SK-N-SH (cell line): ENCODE measurements around the gene PLOD1. TPM values are rescaled to one million over a fixed set of nuclear protein-coding genes. Genes with fewer than 3 reads are reported as not detected.

ENCODE experiments used
- CTCF ChIA-PET: fragments of 300-600, 350-600 bp; formaldehyde crosslinking; extraction: SDS; loops from one replicate; lab custom pipeline; 2021; lab: Yijun Ruan, JAX
- POLR2A ChIA-PET: fragments of 350-600 bp; sonication (Branson Sonifier 250); formaldehyde crosslinking; extraction: SDS; loops from one replicate; lab custom pipeline; 2020; ENCODE audit warnings: antibody characterized with exemption, inconsistent platforms; lab: Yijun Ruan, JAX
- DNase-seq: peaks from one replicate; pipeline ENCODE4 v3.0.0; 2012
- H2AFZ ChIP-seq: fragments of 200-600 bp; sonication (generic); 2 replicates; pipeline ENCODE4 v1.8.1; 2016; ENCODE audit warnings: antibody characterized with exemption, mild to moderate bottlenecking, low read depth
- H3F3A ChIP-seq: fragments of 200-600 bp; sonication (generic); replicated peaks from 2 replicates; pipeline ENCODE3; 2016; ENCODE audit warnings: antibody characterized with exemption, mild to moderate bottlenecking; ENCODE audit not compliant: insufficient read depth
- H3K27ac ChIP-seq, 2 experiments: fragments of 200-500 bp in 1 of 2; fragments of 200-600 bp in 1 of 2; sonication (Bioruptor generic) in 1 of 2; sonication (generic), shearing (Covaris generic) in 1 of 2; 2 replicates each; pipeline versions ENCODE4 v1.5.1 to v1.6.1; 2014 to 2016; ENCODE audit warnings: low read depth in 2 of 2, inconsistent platforms in 1 of 2, low read length in 1 of 2, mild to moderate bottlenecking in 1 of 2, mixed read lengths in 1 of 2
- H3K27me3 ChIP-seq: fragments of 200-600 bp; sonication (generic), shearing (Covaris generic); 2 replicates; pipeline ENCODE4 v1.6.1; 2016; ENCODE audit warnings: mixed run types; ENCODE audit not compliant: insufficient read depth
- H3K36me3 ChIP-seq, 2 experiments: fragments of 200-500 bp in 1 of 2; fragments of 200-600 bp in 1 of 2; sonication (Bioruptor generic) in 1 of 2; sonication (generic) in 1 of 2; replicated peaks in 1 of 2; 2 replicates each; pipeline versions ENCODE3 to v1.5.1; 2014 to 2016; ENCODE audit warnings: low read length in 1 of 2, mild to moderate bottlenecking in 1 of 2; ENCODE audit not compliant: insufficient read depth in 2 of 2, control insufficient read depth in 1 of 2
- H3K4me1 ChIP-seq, 2 experiments: fragments of 200-500 bp in 1 of 2; fragments of 200-600 bp in 1 of 2; sonication (Bioruptor generic) in 1 of 2; sonication (generic), shearing (Covaris generic) in 1 of 2; 2 replicates each; pipeline versions ENCODE4 v1.5.1 to v1.6.1; 2014 to 2016; ENCODE audit warnings: low read depth in 1 of 2, low read length in 1 of 2, mixed run types in 1 of 2; ENCODE audit not compliant: insufficient read depth in 2 of 2, control insufficient read depth in 1 of 2
- H3K4me2 ChIP-seq: fragments of 200-600 bp; sonication (generic), shearing (Covaris generic); 2 replicates; pipeline ENCODE4 v1.6.1; 2017; ENCODE audit warnings: mixed run types
- H3K4me3 ChIP-seq, 2 experiments: fragments of 200-500 bp in 1 of 2; fragments of 200-600 bp in 1 of 2; sonication (Bioruptor generic) in 1 of 2; sonication (generic), shearing (Covaris generic) in 1 of 2; 2 replicates each; pipeline versions ENCODE4 v1.5.1 to v1.8.1; 2014 to 2016; ENCODE audit warnings: low read depth in 2 of 2, inconsistent platforms in 1 of 2, low read length in 1 of 2, mild to moderate bottlenecking in 1 of 2, mixed read lengths in 1 of 2, moderate library complexity in 1 of 2
- H3K79me2 ChIP-seq: fragments of 200-600 bp; sonication (generic); 2 replicates; pipeline ENCODE4 v1.8.1; 2017; ENCODE audit warnings: mild to moderate bottlenecking; ENCODE audit not compliant: insufficient read depth
- H3K9ac ChIP-seq: fragments of 200-600 bp; sonication (generic); 2 replicates; pipeline ENCODE4 v1.6.1; 2017; ENCODE audit warnings: mixed run types
- H3K9me2 ChIP-seq: fragments of 200-600 bp; sonication (generic); 2 replicates; pipeline ENCODE4 v1.6.1; 2017; ENCODE audit warnings: mixed run types
- H3K9me3 ChIP-seq: fragments of 200-600 bp; sonication (generic); 2 replicates; pipeline ENCODE4 v1.6.1; 2017; ENCODE audit warnings: mixed run types, mild to moderate bottlenecking, moderate library complexity
- H4K20me1 ChIP-seq: fragments of 200-600 bp; sonication (generic); 2 replicates; pipeline ENCODE4 v1.6.1; 2017; ENCODE audit warnings: mild to moderate bottlenecking, mixed run types; ENCODE audit not compliant: insufficient read depth
- CHD2 ChIP-seq: fragments of 150-350 bp; IDR thresholded peaks from 2 replicates; pipeline ENCODE4 v1.6.1; 2018; ENCODE audit warnings: low read length; ENCODE audit not compliant: partially characterized antibody
- EZH2phosphoT487 ChIP-seq: fragments of 200-600 bp; sonication (generic); IDR thresholded peaks from 2 replicates; pipeline ENCODE4 v1.6.1; 2017; ENCODE audit warnings: low read depth, mixed run types, mild to moderate bottlenecking, antibody characterized with exemption, moderate library complexity, borderline replicate concordance
- GABPA ChIP-seq: IDR thresholded peaks from 2 replicates; pipeline ENCODE4 v1.4.0; 2012; ENCODE audit warnings: low read depth, mild to moderate bottlenecking
- GATA2 ChIP-seq: sonication (generic); formaldehyde crosslinking; IDR thresholded peaks from 2 replicates; pipeline ENCODE4 v1.5.0; 2020; ENCODE audit warnings: mild to moderate bottlenecking, missing genetic modification reagents
- JUND ChIP-seq: IDR thresholded peaks from 2 replicates; pipeline ENCODE4 v1.4.0; 2012
- NFIC ChIP-seq: IDR thresholded peaks from 2 replicates; pipeline ENCODE4 v1.4.0; 2012; ENCODE audit warnings: borderline replicate concordance
- NRF1 ChIP-seq: IDR thresholded peaks from 2 replicates; pipeline ENCODE4 v1.6.1; 2012; ENCODE audit warnings: low read depth, mild to moderate bottlenecking, low read length
- PBX3 ChIP-seq: IDR thresholded peaks from 2 replicates; pipeline ENCODE4; 2012
- POLR2AphosphoS5 ChIP-seq: IDR thresholded peaks from 2 replicates; pipeline ENCODE4 v1.6.1; 2012; ENCODE audit warnings: low read depth, low read length
- RAD21 ChIP-seq: IDR thresholded peaks from 2 replicates; pipeline ENCODE4 v1.6.1; 2012; ENCODE audit warnings: mild to moderate bottlenecking, low read length
- RXRA ChIP-seq: IDR thresholded peaks from 2 replicates; pipeline ENCODE4 v1.4.0; 2012; ENCODE audit warnings: low read depth, mild to moderate bottlenecking, borderline replicate concordance
- SMC3 ChIP-seq: IDR thresholded peaks from 2 replicates; pipeline ENCODE4 v1.6.1; 2012; ENCODE audit warnings: low read depth, low read length, improper control_type of control experiment
- TAF1 ChIP-seq: IDR thresholded peaks from 2 replicates; pipeline ENCODE4 v1.6.1; 2012; ENCODE audit warnings: low read depth, mild to moderate bottlenecking, low read length, moderate library complexity, borderline replicate concordance
- TCF12 ChIP-seq: IDR thresholded peaks from 2 replicates; pipeline ENCODE4 v1.4.0; 2012
- USF2 ChIP-seq: fragments of 150-350 bp; IDR thresholded peaks from 2 replicates; pipeline ENCODE4 v1.6.1; 2017; ENCODE audit warnings: antibody characterized with exemption, low read length, low read depth, borderline replicate concordance
- YY1 ChIP-seq: IDR thresholded peaks from 2 replicates; pipeline ENCODE4 v1.4.0; 2012; ENCODE audit warnings: low read depth, mild to moderate bottlenecking
- WGBS: methylation state at CpG from one replicate; pipeline ENCODE4 v1.1.6; 2017; ENCODE audit warnings: low lambda C conversion rate; 5-methylcytosine and 5-hydroxymethylcytosine counted together
- polyA plus RNA-seq, 3 experiments: library from polyadenylated mRNA; depleted of rRNA; stranded (reverse); fragments of >200 nt; gene quantifications; 2 replicates each; pipeline ENCODE4 v1.2.3, GENCODE V29; 2012
- TF ChIP-seq, protein P1 (sequence below): fragments of 200-600 bp; sonication (generic); IDR thresholded peaks from 2 replicates; pipeline ENCODE4 v1.6.1; 2017; ENCODE audit warnings: antibody characterized with exemption, mild to moderate bottlenecking, moderate library complexity
- TF ChIP-seq, protein P2 (sequence below): fragments of 150-350 bp; IDR thresholded peaks from 2 replicates; pipeline ENCODE4 v1.6.1; 2016; ENCODE audit warnings: mild to moderate bottlenecking, low read depth, low read length
- TF ChIP-seq, protein P3 (sequence below): IDR thresholded peaks from 2 replicates; pipeline ENCODE4 v1.4.0; 2012; ENCODE audit warnings: low read depth
- TF ChIP-seq, protein P4 (sequence below): IDR thresholded peaks from 2 replicates; pipeline ENCODE4 v1.6.1; 2012; ENCODE audit warnings: mild to moderate bottlenecking, low read depth, low read length, moderate library complexity

Gene PLOD1
- polyA plus RNA-seq, 1 of the 3 experiments (the other 2 are of a cell fraction): 257 TPM

GRCh38 chr1:11982010-11982392 is 47.5 kb downstream of the PLOD1 start:
- Histone ChIP-seq H3F3A (peaks cover 26% of the 10 kb centered on the region), H3K27ac (no peak overlapping the region), H3K9me2 (no peaks in the 10 kb centered on the region), H3K9me3 (no peaks in the 10 kb centered on the region), H3K4me3 (no peak overlapping the region), H4K20me1 (0 out of 2 replicates have a peak, but pooled peaks cover 6% of the 10 kb centered on the region)
- DNase-seq: no peak
- TF ChIP-seq TAF1 (no peak), RAD21 (peak; percentile 30), CHD2 (no peak), PBX3 (no peak), NFIC (no peak), POLR2AphosphoS5 (no peak), USF2 (no peak), NRF1 (no peak), JUND (no peak), RXRA (no peak), GABPA (no peak), GATA2 (CRISPR knock-in tag) (no peak), YY1 (no peak), SMC3 (peak; percentile 31; the same call in 1 of the 2 replicates), TCF12 (no peak), EZH2phosphoT487 (no peak)
- TF ChIP-seq, protein P1, sequence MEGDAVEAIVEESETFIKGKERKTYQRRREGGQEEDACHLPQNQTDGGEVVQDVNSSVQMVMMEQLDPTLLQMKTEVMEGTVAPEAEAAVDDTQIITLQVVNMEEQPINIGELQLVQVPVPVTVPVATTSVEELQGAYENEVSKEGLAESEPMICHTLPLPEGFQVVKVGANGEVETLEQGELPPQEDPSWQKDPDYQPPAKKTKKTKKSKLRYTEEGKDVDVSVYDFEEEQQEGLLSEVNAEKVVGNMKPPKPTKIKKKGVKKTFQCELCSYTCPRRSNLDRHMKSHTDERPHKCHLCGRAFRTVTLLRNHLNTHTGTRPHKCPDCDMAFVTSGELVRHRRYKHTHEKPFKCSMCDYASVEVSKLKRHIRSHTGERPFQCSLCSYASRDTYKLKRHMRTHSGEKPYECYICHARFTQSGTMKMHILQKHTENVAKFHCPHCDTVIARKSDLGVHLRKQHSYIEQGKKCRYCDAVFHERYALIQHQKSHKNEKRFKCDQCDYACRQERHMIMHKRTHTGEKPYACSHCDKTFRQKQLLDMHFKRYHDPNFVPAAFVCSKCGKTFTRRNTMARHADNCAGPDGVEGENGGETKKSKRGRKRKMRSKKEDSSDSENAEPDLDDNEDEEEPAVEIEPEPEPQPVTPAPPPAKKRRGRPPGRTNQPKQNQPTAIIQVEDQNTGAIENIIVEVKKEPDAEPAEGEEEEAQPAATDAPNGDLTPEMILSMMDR: peak; percentile 52
- TF ChIP-seq, protein P2, sequence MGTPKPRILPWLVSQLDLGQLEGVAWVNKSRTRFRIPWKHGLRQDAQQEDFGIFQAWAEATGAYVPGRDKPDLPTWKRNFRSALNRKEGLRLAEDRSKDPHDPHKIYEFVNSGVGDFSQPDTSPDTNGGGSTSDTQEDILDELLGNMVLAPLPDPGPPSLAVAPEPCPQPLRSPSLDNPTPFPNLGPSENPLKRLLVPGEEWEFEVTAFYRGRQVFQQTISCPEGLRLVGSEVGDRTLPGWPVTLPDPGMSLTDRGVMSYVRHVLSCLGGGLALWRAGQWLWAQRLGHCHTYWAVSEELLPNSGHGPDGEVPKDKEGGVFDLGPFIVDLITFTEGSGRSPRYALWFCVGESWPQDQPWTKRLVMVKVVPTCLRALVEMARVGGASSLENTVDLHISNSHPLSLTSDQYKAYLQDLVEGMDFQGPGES: no peak
- TF ChIP-seq, protein P3, sequence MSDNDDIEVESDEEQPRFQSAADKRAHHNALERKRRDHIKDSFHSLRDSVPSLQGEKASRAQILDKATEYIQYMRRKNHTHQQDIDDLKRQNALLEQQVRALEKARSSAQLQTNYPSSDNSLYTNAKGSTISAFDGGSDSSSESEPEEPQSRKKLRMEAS: no peak
- TF ChIP-seq, protein P4, sequence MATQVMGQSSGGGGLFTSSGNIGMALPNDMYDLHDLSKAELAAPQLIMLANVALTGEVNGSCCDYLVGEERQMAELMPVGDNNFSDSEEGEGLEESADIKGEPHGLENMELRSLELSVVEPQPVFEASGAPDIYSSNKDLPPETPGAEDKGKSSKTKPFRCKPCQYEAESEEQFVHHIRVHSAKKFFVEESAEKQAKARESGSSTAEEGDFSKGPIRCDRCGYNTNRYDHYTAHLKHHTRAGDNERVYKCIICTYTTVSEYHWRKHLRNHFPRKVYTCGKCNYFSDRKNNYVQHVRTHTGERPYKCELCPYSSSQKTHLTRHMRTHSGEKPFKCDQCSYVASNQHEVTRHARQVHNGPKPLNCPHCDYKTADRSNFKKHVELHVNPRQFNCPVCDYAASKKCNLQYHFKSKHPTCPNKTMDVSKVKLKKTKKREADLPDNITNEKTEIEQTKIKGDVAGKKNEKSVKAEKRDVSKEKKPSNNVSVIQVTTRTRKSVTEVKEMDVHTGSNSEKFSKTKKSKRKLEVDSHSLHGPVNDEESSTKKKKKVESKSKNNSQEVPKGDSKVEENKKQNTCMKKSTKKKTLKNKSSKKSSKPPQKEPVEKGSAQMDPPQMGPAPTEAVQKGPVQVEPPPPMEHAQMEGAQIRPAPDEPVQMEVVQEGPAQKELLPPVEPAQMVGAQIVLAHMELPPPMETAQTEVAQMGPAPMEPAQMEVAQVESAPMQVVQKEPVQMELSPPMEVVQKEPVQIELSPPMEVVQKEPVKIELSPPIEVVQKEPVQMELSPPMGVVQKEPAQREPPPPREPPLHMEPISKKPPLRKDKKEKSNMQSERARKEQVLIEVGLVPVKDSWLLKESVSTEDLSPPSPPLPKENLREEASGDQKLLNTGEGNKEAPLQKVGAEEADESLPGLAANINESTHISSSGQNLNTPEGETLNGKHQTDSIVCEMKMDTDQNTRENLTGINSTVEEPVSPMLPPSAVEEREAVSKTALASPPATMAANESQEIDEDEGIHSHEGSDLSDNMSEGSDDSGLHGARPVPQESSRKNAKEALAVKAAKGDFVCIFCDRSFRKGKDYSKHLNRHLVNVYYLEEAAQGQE: no peak
- TF ChIP-seq, all 33 proteins: peak for 3
- Histone ChIP-seq H3K4me2 (peak overlapping the region; percentile 99; the same call in 1 of the 2 replicates), H3K27me3 (no peaks in the 10 kb centered on the region), H3K36me3 (peaks cover 17 to 33% of the 10 kb centered on the region in 2 experiments), H3K4me1 (peaks cover 27 to 34% of the 10 kb centered on the region in 2 experiments; a peak in 3 of 4 replicates), H2AFZ (no peak overlapping the region), H3K79me2 (peaks cover 64% of the 10 kb centered on the region), H3K9ac (no peak overlapping the region)
- 85% methylated on average over 3 of the region's 3 CpGs for WGBS
- CTCF ChIA-PET: interaction anchor here (1.1 to 2.4 kb wide), 6 partner anchors 10 to 144 kb away, joined by 3 to 9 read pairs (median 3); no protein-coding TSS in a partner anchor
- POLR2A ChIA-PET: interaction anchor here (3.5 kb wide), 1 partner anchor 73 kb away, joined by 37 read pairs; no protein-coding TSS in a partner anchor
